Measurements from ENCODE around the gene TRPC4. TPM values are rescaled to one million over a fixed set of nuclear protein-coding genes. Genes with fewer than 3 reads are reported as not detected.
"Not testable (repeated sequence)": the region's sequence is repeated elsewhere in the genome, so short reads cannot be mapped to it uniquely, and the experiment has no call there.

Gene TRPC4
- total and polyA plus RNA-seq, 9 donors: 0.56 to 1.7 (median 0.85) TPM

DNA sequence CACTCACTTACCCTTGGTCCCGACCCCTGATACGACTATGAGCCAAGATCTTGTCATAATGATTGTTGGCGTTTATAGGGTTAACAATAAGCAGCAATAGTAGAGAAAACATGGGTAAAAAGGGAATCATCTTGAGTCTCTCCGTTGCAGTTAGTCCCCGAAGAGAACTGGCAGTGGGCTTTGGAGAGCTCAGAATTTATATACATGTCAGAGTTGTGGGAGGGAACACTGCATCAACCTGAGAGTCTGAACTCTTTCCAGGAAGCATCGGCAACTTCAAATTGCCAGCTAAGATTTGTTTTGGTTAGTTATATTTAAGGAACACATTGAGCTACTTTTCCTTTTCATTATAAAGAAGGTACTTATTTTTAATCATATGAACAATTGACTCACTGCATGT lies 271.0 kb downstream of the TRPC4 start, which contains the start of gene POSTN:
Gene POSTN (minus strand): TSS at position 172 of the 400 bp plus-strand sequence. CDS start 42 bp downstream, at position 130.
- peak; percentile 97 for DNase-seq
- no peaks in the 10 kb centered on the region for H3K36me3 ChIP-seq (ENCODE audit: control insufficient read depth, insufficient read depth, low read length)

DNA sequence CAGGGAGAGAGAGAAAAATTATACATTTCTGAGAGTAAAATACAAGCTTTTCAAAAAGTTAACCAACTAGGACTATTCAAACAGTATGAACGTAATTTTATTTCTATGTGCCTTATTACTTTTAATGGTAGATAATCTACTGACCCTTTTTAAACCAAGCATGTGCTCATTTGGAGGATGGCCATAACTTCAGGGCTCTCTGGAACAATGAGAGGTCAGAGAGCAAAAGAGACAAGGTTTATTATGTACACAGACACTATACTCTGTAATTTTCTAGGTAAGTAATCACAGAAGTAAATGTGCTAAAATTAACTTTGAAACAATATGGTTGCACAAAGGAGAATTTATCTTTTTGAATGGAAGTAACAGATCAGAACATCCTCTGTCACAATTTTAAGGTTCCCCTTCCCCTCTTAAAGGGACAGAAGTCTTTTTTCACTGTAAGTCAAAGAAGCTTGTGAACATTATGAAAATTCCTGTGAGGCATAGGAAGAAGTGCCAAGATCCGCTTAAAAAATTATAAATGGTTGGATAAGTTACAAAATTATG lies 272.0 kb downstream of the TRPC4 start:
- Histone ChIP-seq H3K27me3 (ENCODE audit: control insufficient read depth, insufficient read depth, low read length) (no peaks in the 10 kb centered on the region), H3K4me1 (ENCODE audit: control insufficient read depth, insufficient read depth, low read length) (no peaks in the 10 kb centered on the region), H3K36me3 (ENCODE audit: control insufficient read depth, insufficient read depth, low read length) (no peaks in the 10 kb centered on the region), H3K27ac (ENCODE audit: low read length) (peak overlapping the region; percentile 89), H3K9me3 (replicated peaks; ENCODE audit: control insufficient read depth, low read depth, low read length) (no peaks in the 10 kb centered on the region), H3K4me3 (ENCODE audit: low read length) (peak overlapping the region; percentile 50)
- DNase-seq: peak; percentile 72
- whole genome bisulfite sequencing (ENCODE audit: insufficient coverage): no CpG with 5 or more reads among the region's 2 CpGs

More for the DNA sequence above, 271.0 kb downstream of the TRPC4 start, which contains the start of gene POSTN:
- Histone ChIP-seq H3K27me3 (ENCODE audit: control insufficient read depth, insufficient read depth, low read length) (no peaks in the 10 kb centered on the region), H3K9me3 (replicated peaks; ENCODE audit: control insufficient read depth, low read depth, low read length) (no peaks in the 10 kb centered on the region), H3K27ac (ENCODE audit: low read length) (peak within 1 kb of the TSS; percentile 89), H3K4me1 (ENCODE audit: control insufficient read depth, insufficient read depth, low read length) (no peaks in the 10 kb centered on the region), H3K4me3 (ENCODE audit: low read length) (peak within 1 kb of the TSS; percentile 50)
- 7% methylated on average over 3 of the region's 6 CpGs for WGBS (ENCODE audit: insufficient coverage)

DNA sequence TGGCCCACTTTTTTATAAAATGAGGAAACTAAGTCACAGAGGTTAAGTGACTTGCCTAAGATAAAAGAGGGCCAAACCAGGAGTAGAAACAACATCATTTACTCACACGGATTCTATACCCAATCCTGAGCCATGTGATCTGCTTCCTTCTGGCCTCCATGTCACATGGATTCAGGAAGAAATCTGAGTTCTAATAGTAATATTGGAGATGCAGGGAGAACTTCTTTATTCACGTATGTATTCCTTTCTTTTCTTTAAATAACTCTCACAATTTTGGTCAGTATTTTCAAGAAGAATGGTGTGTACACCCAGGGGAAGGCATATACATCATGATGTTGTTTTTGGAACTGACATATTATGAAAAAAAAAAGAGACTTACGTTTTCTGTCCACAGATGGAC lies 272.8 kb downstream of the TRPC4 start:
- Histone ChIP-seq H3K27me3 (ENCODE audit: control insufficient read depth, insufficient read depth, low read length) (no peaks in the 10 kb centered on the region), H3K36me3 (ENCODE audit: control insufficient read depth, insufficient read depth, low read length) (no peaks in the 10 kb centered on the region), H3K9me3 (replicated peaks; ENCODE audit: control insufficient read depth, low read depth, low read length) (no peaks in the 10 kb centered on the region), H3K4me1 (ENCODE audit: control insufficient read depth, insufficient read depth, low read length) (no peaks in the 10 kb centered on the region), H3K4me3 (ENCODE audit: low read length) (peak overlapping the region; percentile 50), H3K27ac (ENCODE audit: low read length) (peak overlapping the region; percentile 89)
- WGBS (ENCODE audit: insufficient coverage): no CpG with 5 or more reads among the region's 3 CpGs
- peak; percentile 71 for DNase-seq

- Histone ChIP-seq H3K4me1 (ENCODE audit: control insufficient read depth, insufficient read depth, low read length) (no peaks in the 10 kb centered on the region), H3K27me3 (ENCODE audit: control insufficient read depth, insufficient read depth, low read length) (no peaks in the 10 kb centered on the region), H3K9me3 (replicated peaks; ENCODE audit: control insufficient read depth, low read depth, low read length) (no peaks in the 10 kb centered on the region), H3K4me3 (ENCODE audit: low read length) (peak overlapping the region; percentile 50), H3K27ac (ENCODE audit: low read length) (peak overlapping the region; percentile 89), H3K36me3 (ENCODE audit: control insufficient read depth, insufficient read depth, low read length) (no peaks in the 10 kb centered on the region)
- DNase-seq: peak; percentile 58
These were observed 274.4 kb downstream of the TRPC4 start for GRCh38 chr13:37595162-37595561.

- Histone ChIP-seq H3K27me3 (ENCODE audit: control insufficient read depth, insufficient read depth, low read length) (no peaks in the 10 kb centered on the region), H3K4me1 (ENCODE audit: control insufficient read depth, insufficient read depth, low read length) (no peaks in the 10 kb centered on the region), H3K27ac (ENCODE audit: low read length) (peak overlapping the region; percentile 89), H3K9me3 (replicated peaks; ENCODE audit: control insufficient read depth, low read depth, low read length) (no peaks in the 10 kb centered on the region), H3K4me3 (ENCODE audit: low read length) (peak overlapping the region; percentile 50), H3K36me3 (ENCODE audit: control insufficient read depth, insufficient read depth, low read length) (no peaks in the 10 kb centered on the region)
- DNase-seq: peak; percentile 74
- 0% methylated on average over 1 of the region's 2 CpGs for WGBS (ENCODE audit: insufficient coverage)
These were observed 275.0 kb downstream of the TRPC4 start for GRCh38 chr13:37594550-37594949.

DNA sequence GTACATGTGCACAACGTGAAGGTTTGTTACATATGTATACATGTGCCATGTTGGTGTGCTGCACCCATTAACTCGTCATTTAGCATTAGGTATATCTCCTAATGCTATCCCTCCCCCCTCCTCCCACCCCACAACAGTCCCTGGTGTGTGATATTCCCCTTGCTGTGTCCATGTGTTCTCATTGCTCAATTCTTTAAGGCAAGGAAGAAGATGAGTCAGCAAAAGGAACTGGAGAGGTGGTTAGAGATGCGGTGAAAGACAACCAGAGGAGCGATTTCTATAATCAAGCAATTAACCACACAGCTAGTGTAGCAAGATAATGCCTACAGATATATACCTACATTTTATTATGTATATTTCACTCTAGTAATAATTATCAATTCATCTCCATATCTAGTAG lies 280.2 kb downstream of the TRPC4 start:
- H3K36me3 ChIP-seq (ENCODE audit: control insufficient read depth, insufficient read depth, low read length); H3K27ac ChIP-seq (ENCODE audit: low read length); H3K4me3 ChIP-seq (ENCODE audit: low read length); H3K27me3 ChIP-seq (ENCODE audit: control insufficient read depth, insufficient read depth, low read length); H3K9me3 ChIP-seq (replicated peaks; ENCODE audit: control insufficient read depth, low read depth, low read length); H3K4me1 ChIP-seq (ENCODE audit: control insufficient read depth, insufficient read depth, low read length); DNase-seq: not testable (repeated sequence)
- no CpG with 5 or more reads among the region's 4 CpGs for WGBS (ENCODE audit: insufficient coverage)

DNA sequence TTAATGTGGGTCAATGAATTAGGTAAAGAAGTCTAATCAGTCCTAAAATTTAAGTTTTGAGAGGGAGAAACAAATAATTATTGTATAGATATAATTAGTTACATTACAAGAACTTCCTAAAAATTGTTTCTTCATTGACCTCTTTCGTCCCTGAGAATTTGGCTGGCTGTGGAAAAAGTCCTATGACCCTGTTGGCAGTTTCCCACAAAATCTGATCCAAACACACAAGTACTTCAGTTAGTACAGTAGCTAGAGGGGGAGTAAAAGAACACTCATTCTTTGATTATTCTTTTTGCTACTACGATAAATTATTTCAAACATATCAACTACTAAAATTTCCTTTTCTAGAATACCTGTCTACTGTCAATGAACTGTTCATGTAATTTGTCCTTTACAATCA lies 282.3 kb downstream of the TRPC4 start:
- H3K9me3 ChIP-seq (replicated peaks; ENCODE audit: control insufficient read depth, low read depth, low read length): no peaks in the 10 kb centered on the region
- H3K4me1 ChIP-seq (ENCODE audit: control insufficient read depth, insufficient read depth, low read length): no peaks in the 10 kb centered on the region
- no peak overlapping the region for H3K4me3 ChIP-seq (ENCODE audit: low read length)
- WGBS (ENCODE audit: insufficient coverage): no CpG with 5 or more reads among the region's 2 CpGs
- peaks cover 7% of the 10 kb centered on the region for H3K36me3 ChIP-seq (ENCODE audit: control insufficient read depth, insufficient read depth, low read length)
- no peaks in the 10 kb centered on the region for H3K27me3 ChIP-seq (ENCODE audit: control insufficient read depth, insufficient read depth, low read length)
- no peak overlapping the region for H3K27ac ChIP-seq (ENCODE audit: low read length)
- peak; percentile 63 for DNase-seq

Measured in muscle of leg (tissue), 11 donors.